Lower leg skin (tissue), 3 donors: ENCODE data around the gene INHBC.

ENCODE experiments used
- CTCF ChIP-seq, 3 donors: fragments of 450-650 bp; IDR thresholded peaks; one replicate each; pipeline ENCODE4 v1.5.1; 2016; ENCODE audit warnings: antibody characterized with exemption in 3 of 3, mild to moderate bottlenecking in 3 of 3, moderate library complexity in 2 of 3
- POLR2A ChIP-seq, 2 donors: fragments of 450-650 bp; IDR thresholded peaks; one replicate each; pipeline ENCODE4 v1.6.1; 2016 to 2017; ENCODE audit warnings: antibody characterized with exemption in 2 of 2, mild to moderate bottlenecking in 1 of 2, moderate library complexity in 1 of 2

- TF ChIP-seq CTCF (IDR thresholded peaks at IDR 0.05) = no peak
- no peak for TF ChIP-seq POLR2A (IDR thresholded peaks at IDR 0.05)
These were observed 39.5 kb upstream of the INHBC start for GRCh38 chr12:57395121-57395520.
